NCI-H2196 treated with DMSO at 0.1 percent for 48 hours (cell line): ENCODE results near the gene SGTB.

Experiments
- DNase-seq: peaks from one replicate; lab custom pipeline; 2025; ENCODE audit not compliant: unreplicated experiment; lab: John Stamatoyannopoulos, UW

Gene SGTB

GRCh38 chr5:65721720-65722574 is at the start of gene SGTB, which contains the start of gene NLN:
TSS of gene SGTB (minus strand) at chr5:65722109. CDS start at chr5:65720807, 1,302 bp downstream.
TSS of gene NLN (plus strand) at chr5:65722205. CDS start at chr5:65722374, 169 bp downstream.
- DNase-seq: no peak

GRCh38 chr5:65771266-65771665 is 49.4 kb upstream of the SGTB start:
- no peak for DNase-seq

- DNase-seq: peak; percentile 24
Observed at GRCh38 chr5:65769539-65769938, 47.6 kb upstream of the SGTB start.

GRCh38 chr5:65768723-65769346 is 46.9 kb upstream of the SGTB start:
- DNase-seq: no peak

GRCh38 chr5:65767565-65767964 is 45.7 kb upstream of the SGTB start:
- DNase-seq: no peak

- DNase-seq: no peak
Observed at GRCh38 chr5:65766781-65767180, 44.9 kb upstream of the SGTB start.

- no peak for DNase-seq
Observed at GRCh38 chr5:65766175-65766574, 44.3 kb upstream of the SGTB start.

GRCh38 chr5:65765582-65765981 is 43.7 kb upstream of the SGTB start:
- DNase-seq: no peak

- no peak for DNase-seq
Observed at GRCh38 chr5:65762234-65762633, 40.3 kb upstream of the SGTB start.

GRCh38 chr5:65760504-65761275 is 38.8 kb upstream of the SGTB start:
- DNase-seq: no peak

GRCh38 chr5:65758546-65759144 is 36.7 kb upstream of the SGTB start:
- DNase-seq: no peak

GRCh38 chr5:65753189-65753588 is 31.3 kb upstream of the SGTB start:
- no peak for DNase-seq

GRCh38 chr5:65750938-65751337 is 29.0 kb upstream of the SGTB start:
- DNase-seq: no peak

GRCh38 chr5:65749956-65750355 is 28.0 kb upstream of the SGTB start:
- DNase-seq: no peak

GRCh38 chr5:65749221-65749844 is 27.4 kb upstream of the SGTB start:
- no peak for DNase-seq

GRCh38 chr5:65742565-65743231 is 20.8 kb upstream of the SGTB start:
- no peak for DNase-seq

- no peak for DNase-seq
Observed at GRCh38 chr5:65739162-65739561, 17.3 kb upstream of the SGTB start.

- no peak for DNase-seq
Observed at GRCh38 chr5:65738305-65738704, 16.4 kb upstream of the SGTB start.

- no peak for DNase-seq
Observed at GRCh38 chr5:65737842-65738241, 15.9 kb upstream of the SGTB start.

GRCh38 chr5:65736011-65736410 is 14.1 kb upstream of the SGTB start:
- no peak for DNase-seq
